Natural killer cell treated with Interleukin-12 subunit alpha and Interleukin-12 subunit beta and Interleukin-15 and Interleukin-18, amount 100 ng/mL, for 72 hours (primary cell): ENCODE measurements around the gene OR4Q2. TPM values are rescaled to one million over a fixed set of nuclear protein-coding genes. Genes with fewer than 3 reads are reported as not detected.

Experiments used
- total RNA-seq, 2 donors: library from RNA; stranded (reverse); gene quantifications; one replicate each; pipeline ENCODE4 v1.2.3, GENCODE V29; 2022

Gene OR4Q2
- total RNA-seq, 2 donors from 2014 or later: not detected

Other genes with a start within 250 kb of the OR4Q2 start
- gene OR4M1, start 228.7 kb upstream of the OR4Q2 start, total RNA-seq: not detected
- not detected for gene OR4N2, start 198.4 kb upstream of the OR4Q2 start, total RNA-seq
- gene OR4K2, start 127.0 kb upstream of the OR4Q2 start, total RNA-seq: not detected
- gene OR4K5, start 81.6 kb upstream of the OR4Q2 start, total RNA-seq: not detected
- not detected for gene OR4K1, start 71.2 kb upstream of the OR4Q2 start, total RNA-seq
- gene OR4K15, start 26.6 kb upstream of the OR4Q2 start, total RNA-seq: not detected
- not detected for gene OR4K14, start 17.1 kb downstream of the OR4Q2 start, total RNA-seq
- not detected for gene OR4K13, start 33.9 kb downstream of the OR4Q2 start, total RNA-seq
- not detected for gene OR4L1, start 57.9 kb downstream of the OR4Q2 start, total RNA-seq
- gene OR4K17, start 108.6 kb downstream of the OR4Q2 start, total RNA-seq: not detected
- gene OR4N5, start 136.7 kb downstream of the OR4Q2 start, total RNA-seq: not detected
- not detected for gene OR11G2, start 188.7 kb downstream of the OR4Q2 start, total RNA-seq
- not detected for gene OR11H6, start 221.5 kb downstream of the OR4Q2 start, total RNA-seq
- not detected for gene OR11H7, start 226.8 kb downstream of the OR4Q2 start, total RNA-seq
- not detected for gene OR11H4, start 237.1 kb downstream of the OR4Q2 start, total RNA-seq